Upper lobe of left lung (tissue), 4 donors: ENCODE results near the gene BMERB1.

Experiments
- CTCF ChIP-seq, 6 experiments: fragments of 450-650 bp in 4 of 6; fragments of 200-600 bp in 2 of 6; sonication (generic) in 2 of 6; IDR thresholded peaks; one replicate each; pipeline ENCODE4 v1.5.1; 2016 to 2019; ENCODE audit warnings: antibody characterized with exemption in 6 of 6
- POLR2A ChIP-seq, 4 donors: fragments of 450-650 bp; IDR thresholded peaks; one replicate each; pipeline ENCODE4 v1.5.1; 2016 to 2017; ENCODE audit warnings: antibody characterized with exemption in 4 of 4, mild to moderate bottlenecking in 2 of 4
- POLR2AphosphoS5 ChIP-seq, 2 donors: sonication (generic); formaldehyde crosslinking; IDR thresholded peaks; one replicate each; pipeline ENCODE4 v1.5.1; 2017; ENCODE audit warnings: antibody characterized with exemption in 2 of 2

DNA sequence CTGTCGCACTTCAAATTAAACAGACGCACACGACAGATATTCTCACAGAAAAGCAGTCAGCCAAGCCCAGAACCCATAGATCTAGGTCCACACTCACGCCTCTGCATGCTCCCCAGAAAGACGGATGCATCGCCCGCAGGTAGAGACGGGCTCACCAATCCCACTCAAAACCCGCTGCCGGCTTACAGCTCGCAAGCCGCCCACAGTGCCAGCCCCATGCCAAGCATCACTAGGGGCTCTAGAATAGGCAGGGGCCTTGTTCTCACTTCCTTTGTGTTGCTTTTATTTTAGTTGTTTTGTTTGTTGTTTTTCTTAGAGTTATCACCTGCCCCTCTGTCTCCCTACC is 336 bp upstream of the BMERB1 start:
- TF ChIP-seq POLR2A (IDR thresholded peaks at IDR 0.05) (no peak), CTCF (IDR thresholded peaks at IDR 0.05) (no peak), POLR2AphosphoS5 (IDR thresholded peaks at IDR 0.05) (no peak)
